HG03139 (cell line): ENCODE measurements around the gene CLEC10A.

Source experiments
- ATAC-seq: cut with Tn5 transposase; IDR thresholded peaks from one replicate; pipeline ENCODE4 v1.9.1; 2021; ENCODE audit not compliant: unreplicated experiment

Gene CLEC10A

GRCh38 chr17:7042501-7043181 lies 37.4 kb downstream of the CLEC10A start:
- no peak for ATAC-seq

GRCh38 chr17:7041607-7042500 lies 38.2 kb downstream of the CLEC10A start:
- no peak for ATAC-seq

- no peak for ATAC-seq
Observed at GRCh38 chr17:7039832-7040231, 40.2 kb downstream of the CLEC10A start.

- no peak for ATAC-seq
Observed at GRCh38 chr17:7038025-7038862, 41.8 kb downstream of the CLEC10A start.

DNA sequence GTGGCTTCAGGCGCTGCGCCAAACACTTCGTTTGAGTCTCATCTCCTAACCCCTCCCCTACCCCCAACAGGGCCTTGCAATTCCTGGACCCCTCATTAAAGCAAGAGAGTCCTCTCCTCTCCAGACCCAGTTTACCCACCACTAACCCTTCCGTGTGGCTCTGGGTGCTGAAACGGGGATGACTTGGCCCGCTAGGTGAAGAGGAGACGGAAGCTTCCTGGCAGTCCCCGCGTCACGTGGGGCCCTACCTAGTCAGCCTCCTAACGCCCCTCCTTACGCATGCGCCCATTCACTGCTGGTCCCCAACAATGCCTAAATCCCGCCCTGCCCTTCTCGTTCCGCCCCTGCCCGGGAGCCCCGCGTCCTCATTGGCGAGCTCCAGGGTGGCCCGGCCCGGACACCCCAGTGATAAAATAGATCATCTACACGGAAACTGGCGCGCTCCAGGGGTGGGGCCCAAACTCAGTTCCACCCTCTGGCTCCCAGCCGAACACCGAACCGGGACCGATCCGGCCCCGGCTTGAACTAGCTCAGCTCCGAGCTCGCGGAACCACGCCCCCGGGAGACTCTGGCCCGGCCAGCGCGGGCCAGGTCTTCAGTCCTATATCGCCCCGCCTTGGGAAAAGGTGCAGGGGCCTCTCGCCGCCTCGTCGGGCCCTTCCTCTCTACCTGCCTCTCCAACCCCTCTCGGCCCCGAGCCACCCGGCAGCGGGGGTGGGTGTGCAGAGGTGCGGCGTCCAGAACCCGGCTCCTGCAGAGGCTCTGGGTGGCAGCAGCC lies 44.3 kb downstream of the CLEC10A start, which contains the start of gene SLC16A13:
SLC16A13 (plus strand) TSS at position 425 of the 778 bp plus-strand sequence. CDS start 368 bp downstream, outside the sequence.
- ATAC-seq = peak; percentile 91

GRCh38 chr17:7034955-7035590 lies 45.0 kb downstream of the CLEC10A start:
- no peak for ATAC-seq

DNA sequence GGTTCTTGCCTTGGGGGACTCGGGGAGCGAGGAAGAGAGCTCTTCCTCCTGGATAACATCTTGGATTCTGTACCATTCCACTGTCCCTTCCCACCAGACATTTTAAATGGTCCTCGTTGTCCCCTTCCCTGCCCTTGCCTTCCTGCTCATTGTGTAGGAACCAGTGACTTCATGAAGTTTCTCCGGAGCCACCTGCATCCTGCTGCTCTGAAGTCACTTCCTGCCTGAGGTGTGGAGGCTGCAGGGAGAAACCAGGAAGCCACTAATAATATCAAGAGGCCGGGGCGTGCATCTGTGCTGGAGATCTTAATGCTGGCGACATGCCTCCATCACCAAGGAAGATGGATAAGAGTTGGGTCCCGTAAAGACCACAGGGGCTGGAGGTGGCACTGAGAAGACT lies 50.4 kb downstream of the CLEC10A start:
- no peak for ATAC-seq

DNA sequence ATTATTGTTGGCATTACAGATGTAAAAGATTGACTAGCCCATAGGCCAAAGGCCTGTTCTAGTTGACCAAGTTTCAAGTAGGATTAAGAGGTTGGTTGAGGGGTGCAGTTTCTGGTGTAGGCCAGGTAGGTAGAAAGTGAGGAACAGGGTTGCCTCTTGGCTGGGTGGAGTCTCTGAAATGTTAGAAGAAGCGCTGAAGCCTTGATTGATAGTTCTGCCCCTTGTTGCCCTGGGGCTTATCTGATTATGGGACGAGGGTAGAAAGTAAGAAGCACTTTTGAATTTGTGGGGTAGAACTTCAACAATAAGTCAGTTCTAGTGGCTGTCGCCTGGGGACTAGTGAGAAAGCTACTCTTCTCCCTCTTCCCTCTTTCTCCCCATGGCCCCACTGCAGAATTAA lies 51.0 kb downstream of the CLEC10A start:
- ATAC-seq = no peak

GRCh38 chr17:7027335-7027734 lies 52.7 kb downstream of the CLEC10A start:
- ATAC-seq = no peak

GRCh38 chr17:7026471-7027115 lies 53.5 kb downstream of the CLEC10A start:
- no peak for ATAC-seq

- no peak for ATAC-seq
Observed at GRCh38 chr17:7025245-7025644, 54.8 kb downstream of the CLEC10A start.
